CD4-positive, alpha-beta T cell treated with Interleukin-4 for 1 hour (primary cell): ENCODE results near the gene ELOA2.
"Not testable (repeated sequence)": the region's sequence is repeated elsewhere in the genome, so short reads cannot be mapped to it uniquely, and the experiment has no call there.

Source experiments
- DNase-seq, 2 donors: peaks; one replicate each; pipeline ENCODE4 v3.0.0-alpha.2; 2020 to 2022

ELOA2 gene

DNA sequence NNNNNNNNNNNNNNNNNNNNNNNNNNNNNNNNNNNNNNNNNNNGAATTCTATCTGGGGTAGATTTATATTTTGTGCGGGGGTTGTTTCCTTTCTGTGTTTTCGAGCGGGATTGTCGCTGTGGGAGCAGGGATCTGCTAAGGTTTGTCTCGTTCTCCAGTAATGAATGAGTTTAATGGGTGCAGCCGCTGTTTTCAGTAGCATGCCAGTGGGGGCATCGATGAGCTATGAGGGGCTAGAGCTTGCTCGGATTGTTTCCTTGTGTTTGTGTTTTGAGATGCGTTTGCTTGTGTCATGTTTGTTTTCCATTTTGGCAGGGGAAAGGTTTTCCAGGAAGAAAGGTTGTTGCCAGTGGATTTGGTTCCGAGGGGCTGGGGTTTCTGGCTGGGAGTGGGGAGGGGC lies 15.6 kb downstream of the ELOA2 start:
- DNase-seq = not testable (repeated sequence)
